MCF 10A (cell line): ENCODE data around the gene CARS2. TPM values are rescaled to one million over a fixed set of nuclear protein-coding genes. Genes with fewer than 3 reads are reported as not detected.

Experiments
- BruUV-seq: library from RNA; stranded (reverse); fragments of 400-500 nt; replicated peaks from 2 replicates; lab custom pipeline; 2021; lab: Mats Ljungman, UMichigan
- CTCF ChIA-PET: fragments of 300-600 bp; sonication (Branson Sonifier 250); formaldehyde crosslinking; extraction: SDS; loops from one replicate; lab custom pipeline; 2021; ENCODE audit warnings: antibody characterized with exemption, inconsistent platforms; lab: Yijun Ruan, JAX
- POLR2A ChIA-PET: fragments of 300-600, 350-650 bp; sonication (Branson Sonifier 250); formaldehyde crosslinking; extraction: SDS; loops from one replicate; lab custom pipeline; 2020; ENCODE audit warnings: antibody characterized with exemption, inconsistent platforms; lab: Yijun Ruan, JAX
- DNase-seq: peaks from one replicate; pipeline ENCODE4 v3.0.0-alpha.2; 2018; ENCODE audit not compliant: unreplicated experiment
- H3K27ac Mint-ChIP-seq: one replicate; pipeline ENCODE4 v1.8.0; 2022; ENCODE audit warnings: mild to moderate bottlenecking, low read depth, mixed read lengths; ENCODE audit not compliant: unreplicated experiment
- H3K27me3 Mint-ChIP-seq: one replicate; pipeline ENCODE4 v1.8.0; 2022; ENCODE audit warnings: mixed read lengths; ENCODE audit not compliant: insufficient read depth, unreplicated experiment
- H3K36me3 Mint-ChIP-seq: one replicate; pipeline ENCODE4 v1.8.0; 2022; ENCODE audit warnings: mild to moderate bottlenecking, moderate library complexity, mixed read lengths; ENCODE audit not compliant: insufficient read depth, unreplicated experiment
- H3K4me1 Mint-ChIP-seq: one replicate; pipeline ENCODE4 v1.8.0; 2022; ENCODE audit warnings: mixed read lengths; ENCODE audit not compliant: insufficient read depth, unreplicated experiment
- H3K4me3 Mint-ChIP-seq: one replicate; pipeline ENCODE4 v1.8.0; 2022; ENCODE audit warnings: mild to moderate bottlenecking, moderate library complexity, mixed read lengths; ENCODE audit not compliant: unreplicated experiment
- H3K9me3 Mint-ChIP-seq: one replicate; pipeline ENCODE4 v1.8.0; 2022; ENCODE audit warnings: mixed read lengths; ENCODE audit not compliant: unreplicated experiment
- CTCF ChIP-seq: fragments of 200-600 bp; IDR thresholded peaks from one replicate; pipeline ENCODE4 v1.8.0; 2022; ENCODE audit warnings: antibody characterized with exemption, mild to moderate bottlenecking; ENCODE audit not compliant: unreplicated experiment
- intact Hi-C: fragments of 100-400 bp; cut with micrococcal nuclease; formaldehyde crosslinking; loops from 2 replicates; pipeline ENCODE4 v1.14.1; 2022
- total RNA-seq: library from RNA; stranded (reverse); gene quantifications from 2 replicates; pipeline ENCODE4 v1.2.3, GENCODE V29; 2022

CARS2 gene
- total RNA-seq, 1 experiment from 2014 or later = 104 TPM

GRCh38 chr13:110643324-110643723 is 62.6 kb downstream of the CARS2 start:
- Mint-ChIP-seq H3K9me3 (no peaks in the 10 kb centered on the region), H3K27ac (no peak overlapping the region), H3K4me1 (no peaks in the 10 kb centered on the region), H3K36me3 (peaks cover 75% of the 10 kb centered on the region), H3K27me3 (no peaks in the 10 kb centered on the region), H3K4me3 (no peak overlapping the region)
- CTCF ChIA-PET = no interaction called here
- no TSS peak for BruUV-seq
- POLR2A ChIA-PET = no interaction called here
- intact Hi-C loops = no loop called here
- no peak for DNase-seq
- TF ChIP-seq CTCF = no peak

- Mint-ChIP-seq H3K36me3 (peaks cover 77% of the 10 kb centered on the region), H3K4me3 (no peak overlapping the region), H3K27me3 (no peaks in the 10 kb centered on the region), H3K27ac (no peak overlapping the region), H3K4me1 (no peaks in the 10 kb centered on the region), H3K9me3 (no peaks in the 10 kb centered on the region)
- no peak for DNase-seq
- intact Hi-C loops = no loop called here
- POLR2A ChIA-PET = no interaction called here
- TF ChIP-seq CTCF = no peak
- no TSS peak for BruUV-seq
- CTCF ChIA-PET = no interaction called here
Measured at GRCh38 chr13:110642291-110642981, 63.5 kb downstream of the CARS2 start.

GRCh38 chr13:110641055-110642015 is 64.6 kb downstream of the CARS2 start:
- H3K4me3 Mint-ChIP-seq = no peak overlapping the region
- H3K27me3 Mint-ChIP-seq = no peaks in the 10 kb centered on the region
- TF ChIP-seq CTCF = no peak
- intact Hi-C loops = no loop called here
- BruUV-seq = no TSS peak
- H3K36me3 Mint-ChIP-seq = peaks cover 83% of the 10 kb centered on the region
- H3K4me1 Mint-ChIP-seq = no peaks in the 10 kb centered on the region
- H3K27ac Mint-ChIP-seq = no peak overlapping the region
- POLR2A ChIA-PET = interaction anchor here (1.0 kb wide), 1 partner anchor 9 kb away, joined by 3 read pairs; no protein-coding TSS in a partner anchor
- H3K9me3 Mint-ChIP-seq = no peaks in the 10 kb centered on the region
- no peak for DNase-seq
- CTCF ChIA-PET = no interaction called here

GRCh38 chr13:110640591-110641029 is 65.3 kb downstream of the CARS2 start:
- POLR2A ChIA-PET = interaction anchor here (1.0 kb wide), 1 partner anchor 9 kb away, joined by 3 read pairs; no protein-coding TSS in a partner anchor
- no TSS peak for BruUV-seq
- intact Hi-C loops = no loop called here
- Mint-ChIP-seq H3K4me1 (no peaks in the 10 kb centered on the region), H3K9me3 (no peaks in the 10 kb centered on the region), H3K27me3 (no peaks in the 10 kb centered on the region), H3K27ac (peak overlapping the region; percentile 23), H3K4me3 (no peak overlapping the region), H3K36me3 (peaks cover 85% of the 10 kb centered on the region)
- no peak for DNase-seq
- TF ChIP-seq CTCF = no peak
- CTCF ChIA-PET = interaction anchor here (0.5 kb wide), 1 partner anchor 573 kb away, joined by 3 read pairs; no protein-coding TSS in a partner anchor
